ENCODE data around the gene NCK2. TPM values are rescaled to one million over a fixed set of nuclear protein-coding genes. Genes with fewer than 3 reads are reported as not detected.

Gene NCK2
- total RNA-seq, 1 experiment from 2014 or later: 45.4 TPM

- Histone ChIP-seq H3K27ac (ENCODE audit: low read length) (no peak overlapping the region), H3K9me2 (replicated peaks; ENCODE audit: low read length) (no peaks in the 10 kb centered on the region), H3K4me1 (ENCODE audit: insufficient read depth, low read length) (no peaks in the 10 kb centered on the region), H3K36me3 (ENCODE audit: low read depth, low read length) (no peaks in the 10 kb centered on the region), H3K4me3 (ENCODE audit: low read length) (no peak overlapping the region), H3K9me3 (ENCODE audit: low read length) (no peaks in the 10 kb centered on the region), H3K27me3 (ENCODE audit: low read length) (no peaks in the 10 kb centered on the region), H3K4me2 (ENCODE audit: low read length) (no peak overlapping the region), H2AFZ (ENCODE audit: low read length) (no peak overlapping the region), H3K79me2 (ENCODE audit: low read length) (peaks cover 8% of the 10 kb centered on the region; the same call in 1 of the 2 replicates), H3K9ac (ENCODE audit: low read length) (no peak overlapping the region), H4K20me1 (ENCODE audit: low read length) (no peaks in the 10 kb centered on the region), H3F3A (ENCODE audit: low read length, unreplicated experiment) (no peaks in the 10 kb centered on the region)
- intact Hi-C loops (cut with micrococcal nuclease): no loop called here
- TF ChIP-seq EZH2phosphoT487 (IDR thresholded peaks at IDR 0.05; ENCODE audit: borderline replicate concordance, low read length): no peak
- peak; percentile 36 for TF ChIP-seq CTCF (conservative IDR thresholded peaks at IDR 0.05; ENCODE audit: low read depth, low read length)
- TF ChIP-seq EZH2 (IDR thresholded peaks at IDR 0.05; ENCODE audit: low read length, unreplicated experiment): no peak
- ChIA-PET POLR2A (ENCODE audit: unreplicated experiment) (no interaction called here), CTCF (interaction anchor here (0.7 kb wide), 1 partner anchor 709 kb away, joined by 11 read pairs; no protein-coding TSS in a partner anchor)
- DNase-seq (peak; percentile 24), ATAC-seq (no peak)
- no TSS peak for BruUV-seq (replicated peaks)
Observed at GRCh38 chr2:105888625-105889024, 143.9 kb downstream of the NCK2 start.

- H4K20me1 ChIP-seq (ENCODE audit: low read length): no peaks in the 10 kb centered on the region
- no peak for ATAC-seq
Observed at GRCh38 chr2:105889046-105889445, 144.3 kb downstream of the NCK2 start.

More at GRCh38 chr2:105889046-105889445, 144.3 kb downstream of the NCK2 start:
- H3K79me2 ChIP-seq (ENCODE audit: low read length): peaks cover 8% of the 10 kb centered on the region; the same call in 1 of the 2 replicates
- BruUV-seq (replicated peaks): no TSS peak
- no peaks in the 10 kb centered on the region for H3K9me2 ChIP-seq (replicated peaks; ENCODE audit: low read length)
- no peaks in the 10 kb centered on the region for H3F3A ChIP-seq (ENCODE audit: low read length, unreplicated experiment)
- no peaks in the 10 kb centered on the region for H3K4me1 ChIP-seq (ENCODE audit: insufficient read depth, low read length)
- no peak overlapping the region for H2AFZ ChIP-seq (ENCODE audit: low read length)
- no peak overlapping the region for H3K4me2 ChIP-seq (ENCODE audit: low read length)
- H3K4me3 ChIP-seq (ENCODE audit: low read length): no peak overlapping the region
- POLR2A ChIA-PET (ENCODE audit: unreplicated experiment): no interaction called here
- no peak overlapping the region for H3K27ac ChIP-seq (ENCODE audit: low read length)
- TF ChIP-seq EZH2 (IDR thresholded peaks at IDR 0.05; ENCODE audit: low read length, unreplicated experiment): no peak
- TF ChIP-seq EZH2phosphoT487 (IDR thresholded peaks at IDR 0.05; ENCODE audit: borderline replicate concordance, low read length): no peak
- 0 out of 2 replicates have a peak, but pooled peaks have one; percentile 10 for TF ChIP-seq CTCF (conservative IDR thresholded peaks at IDR 0.05; ENCODE audit: low read depth, low read length)
- H3K27me3 ChIP-seq (ENCODE audit: low read length): no peaks in the 10 kb centered on the region
- no peak for DNase-seq
- CTCF ChIA-PET: interaction anchor here (0.7 kb wide), 1 partner anchor 709 kb away, joined by 11 read pairs; no protein-coding TSS in a partner anchor
- no peaks in the 10 kb centered on the region for H3K9me3 ChIP-seq (ENCODE audit: low read length)
- H3K36me3 ChIP-seq (ENCODE audit: low read depth, low read length): no peaks in the 10 kb centered on the region
- no peak overlapping the region for H3K9ac ChIP-seq (ENCODE audit: low read length)
- intact Hi-C loops (cut with micrococcal nuclease): no loop called here
